Testis (tissue), 3 donors: ENCODE data around the gene LHX5. TPM values are rescaled to one million over a fixed set of nuclear protein-coding genes. Genes with fewer than 3 reads are reported as not detected.

Experiments
- DNase-seq: peaks from one replicate; pipeline ENCODE4 v3.0.0-alpha.2; 2019
- H3K27ac ChIP-seq, 2 donors: fragments of 200-600 bp; sonication (generic); one replicate each; pipeline ENCODE4 v1.5.1; 2019
- H3K27me3 ChIP-seq: fragments of 200-600 bp; sonication (generic); one replicate; pipeline ENCODE4 v1.5.1; 2019
- H3K36me3 ChIP-seq: fragments of 200-600 bp; sonication (generic); one replicate; pipeline ENCODE4 v1.5.1; 2017; ENCODE audit warnings: low read depth; ENCODE audit errors: missing control alignments
- H3K4me1 ChIP-seq: fragments of 200-600 bp; sonication (generic); one replicate; pipeline ENCODE4 v1.5.1; 2019
- H3K4me3 ChIP-seq, 2 donors: fragments of 200-600 bp; sonication (generic); one replicate each; pipeline ENCODE4 v1.5.1; 2017 to 2019
- H3K9me3 ChIP-seq: fragments of 200-600 bp; sonication (generic); one replicate; pipeline ENCODE4 v1.5.1; 2017
- POLR2A ChIP-seq: fragments of 450-650 bp; IDR thresholded peaks from one replicate; pipeline ENCODE4 v1.6.1; 2017; ENCODE audit warnings: antibody characterized with exemption, mild to moderate bottlenecking, moderate library complexity
- WGBS, 2 donors: methylation state at CpG; one replicate each; pipeline ENCODE4 v1.1.5; 2018; 5-methylcytosine and 5-hydroxymethylcytosine counted together
- intact Hi-C: fragments of 100-400 bp; cut with DNase I; formaldehyde crosslinking; loops from one replicate; pipeline ENCODE4 v1.15.1; 2023; ENCODE audit warnings: low total_unique reads
- polyA plus RNA-seq: library from polyadenylated mRNA; stranded (reverse); fragments of 350-450 nt; fragmentation: Illumina TruSeq; extraction: RNeasy Lipid Tissue Mini Kit (QIAGEN cat#74804); gene quantifications from one replicate; pipeline ENCODE4 v1.2.3, GENCODE V29; 2014; ENCODE audit warnings: low read depth, low replicate concordance; ENCODE audit not compliant: insufficient read depth
- total RNA-seq, 2 donors: library from RNA; depleted of rRNA; stranded (reverse); fragments of >200 nt; gene quantifications; one replicate each; pipeline ENCODE4 v1.2.3, GENCODE V29; 2016
- TF ChIP-seq, protein P1 (sequence below), 3 experiments: fragments of 450-650 bp in 2 of 3; fragments of 200-600 bp in 1 of 3; sonication (generic) in 1 of 3; IDR thresholded peaks; one replicate each; pipeline ENCODE4 v1.5.1; 2016 to 2019; ENCODE audit warnings: antibody characterized with exemption in 3 of 3, mild to moderate bottlenecking in 2 of 3, moderate library complexity in 1 of 3

LHX5 gene
- total and polyA plus RNA-seq, 3 donors from 2014 or later: 0.11 to 0.12 TPM; not detected in 1

DNA sequence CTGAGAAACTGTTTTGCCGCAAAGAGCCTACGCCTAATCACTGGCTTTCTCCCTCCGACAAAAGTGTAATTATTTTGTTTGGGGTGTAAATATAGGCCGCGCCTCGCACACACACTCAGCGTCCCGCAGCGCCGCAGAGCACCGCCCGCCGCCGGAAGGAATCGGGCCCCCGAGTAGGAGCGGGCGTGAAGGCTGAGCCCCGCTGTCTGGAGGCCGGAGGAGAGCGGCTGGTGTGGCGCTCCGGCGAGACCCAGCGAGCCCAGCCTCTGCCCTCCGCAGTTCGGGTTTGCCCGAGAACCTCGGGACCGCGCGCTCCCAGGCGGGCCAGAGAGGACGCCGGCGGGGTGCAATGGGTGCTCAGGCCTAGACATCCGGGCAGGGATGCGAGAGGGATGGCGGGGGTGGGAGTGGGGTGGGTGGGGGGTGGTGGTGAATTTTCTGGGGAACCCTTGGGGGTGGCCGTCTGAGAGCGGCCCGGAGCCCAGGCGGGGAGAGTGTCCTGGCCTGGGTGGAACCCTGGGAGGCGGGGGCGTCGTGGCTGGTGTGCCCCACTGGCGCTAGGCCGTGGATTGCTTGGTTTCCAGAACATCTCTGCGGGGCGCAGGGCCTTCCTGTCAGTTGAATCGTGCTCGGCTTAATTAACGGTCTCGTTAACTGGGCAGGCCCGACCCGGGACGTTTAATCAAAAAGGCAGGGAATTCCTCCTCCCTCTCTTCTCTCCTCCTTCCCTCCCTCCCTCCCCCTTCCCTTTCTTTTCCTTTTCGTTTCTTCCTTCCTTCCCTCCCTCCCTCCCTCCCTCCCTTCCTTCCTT, 4.7 kb upstream of the LHX5 start:
- Histone ChIP-seq H3K27ac (no peak overlapping the region), H3K4me1 (no peaks in the 10 kb centered on the region), H3K27me3 (no peaks in the 10 kb centered on the region), H3K36me3 (no peaks in the 10 kb centered on the region), H3K9me3 (no peaks in the 10 kb centered on the region), H3K4me3 (no peak overlapping the region)
- intact Hi-C loops: no loop called here
- no peak for DNase-seq
- TF ChIP-seq, protein P1, sequence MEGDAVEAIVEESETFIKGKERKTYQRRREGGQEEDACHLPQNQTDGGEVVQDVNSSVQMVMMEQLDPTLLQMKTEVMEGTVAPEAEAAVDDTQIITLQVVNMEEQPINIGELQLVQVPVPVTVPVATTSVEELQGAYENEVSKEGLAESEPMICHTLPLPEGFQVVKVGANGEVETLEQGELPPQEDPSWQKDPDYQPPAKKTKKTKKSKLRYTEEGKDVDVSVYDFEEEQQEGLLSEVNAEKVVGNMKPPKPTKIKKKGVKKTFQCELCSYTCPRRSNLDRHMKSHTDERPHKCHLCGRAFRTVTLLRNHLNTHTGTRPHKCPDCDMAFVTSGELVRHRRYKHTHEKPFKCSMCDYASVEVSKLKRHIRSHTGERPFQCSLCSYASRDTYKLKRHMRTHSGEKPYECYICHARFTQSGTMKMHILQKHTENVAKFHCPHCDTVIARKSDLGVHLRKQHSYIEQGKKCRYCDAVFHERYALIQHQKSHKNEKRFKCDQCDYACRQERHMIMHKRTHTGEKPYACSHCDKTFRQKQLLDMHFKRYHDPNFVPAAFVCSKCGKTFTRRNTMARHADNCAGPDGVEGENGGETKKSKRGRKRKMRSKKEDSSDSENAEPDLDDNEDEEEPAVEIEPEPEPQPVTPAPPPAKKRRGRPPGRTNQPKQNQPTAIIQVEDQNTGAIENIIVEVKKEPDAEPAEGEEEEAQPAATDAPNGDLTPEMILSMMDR (IDR thresholded peaks at IDR 0.05): no peak
- TF ChIP-seq POLR2A: no peak
- 1 to 2% methylated on average over 31 to 42 of the region's 58 CpGs for WGBS, 2 donors

- Histone ChIP-seq H3K4me3 (no peak overlapping the region), H3K36me3 (no peaks in the 10 kb centered on the region), H3K27ac (no peak overlapping the region), H3K9me3 (no peaks in the 10 kb centered on the region), H3K4me1 (no peaks in the 10 kb centered on the region), H3K27me3 (no peaks in the 10 kb centered on the region)
- intact Hi-C loops: no loop called here
- 2% methylated on average over 39 to 42 of the region's 50 CpGs for WGBS, 2 donors
- DNase-seq: no peak
- TF ChIP-seq POLR2A: no peak
- TF ChIP-seq, protein P1 (IDR thresholded peaks at IDR 0.05): no peak
These were observed 3.9 kb upstream of the LHX5 start for GRCh38 chr12:113475451-113476175.

GRCh38 chr12:113474635-113475436, 3.2 kb upstream of the LHX5 start:
- 9 to 13% methylated on average over 15 to 19 of the region's 19 CpGs for WGBS, 2 donors
- Histone ChIP-seq H3K4me3 (no peak overlapping the region), H3K27me3 (no peaks in the 10 kb centered on the region), H3K36me3 (no peaks in the 10 kb centered on the region), H3K4me1 (no peaks in the 10 kb centered on the region), H3K27ac (no peak overlapping the region), H3K9me3 (no peaks in the 10 kb centered on the region)
- intact Hi-C loops: no loop called here
- TF ChIP-seq, protein P1 (IDR thresholded peaks at IDR 0.05): no peak
- TF ChIP-seq POLR2A: no peak
- DNase-seq: no peak

GRCh38 chr12:113473942-113474341, 2.3 kb upstream of the LHX5 start:
- Histone ChIP-seq H3K27ac (no peak overlapping the region), H3K9me3 (no peaks in the 10 kb centered on the region), H3K4me3 (no peak overlapping the region), H3K27me3 (no peaks in the 10 kb centered on the region), H3K36me3 (no peaks in the 10 kb centered on the region), H3K4me1 (no peaks in the 10 kb centered on the region)
- no peak for DNase-seq
- WGBS, 2 donors: 13 to 22% methylated on average over 9 of the region's 9 CpGs
- no peak for TF ChIP-seq POLR2A
- intact Hi-C loops: no loop called here

DNA sequence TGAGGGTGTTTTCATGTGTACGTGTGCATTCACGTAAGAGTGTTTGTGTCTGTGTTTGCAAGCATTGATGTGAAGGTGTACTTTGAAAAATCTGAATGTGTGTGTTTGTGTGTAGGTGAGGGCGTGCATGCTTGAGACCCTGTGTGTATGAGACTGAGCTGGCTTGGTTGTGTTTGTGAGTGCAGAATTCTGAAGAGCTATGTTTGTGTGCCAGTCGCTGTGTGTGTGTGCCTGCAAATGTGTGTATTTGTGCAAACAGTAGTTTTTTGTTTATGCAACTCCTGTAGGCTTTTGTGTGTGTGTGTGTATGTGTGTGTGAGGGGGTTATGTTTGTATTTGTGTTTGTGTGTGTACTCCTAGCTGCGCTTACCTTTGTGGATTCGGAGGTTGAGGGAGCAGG, 1.7 kb upstream of the LHX5 start:
- no peak for DNase-seq
- intact Hi-C loops: no loop called here
- Histone ChIP-seq H3K9me3 (no peaks in the 10 kb centered on the region), H3K4me3 (no peak overlapping the region), H3K27me3 (no peaks in the 10 kb centered on the region), H3K27ac (no peak overlapping the region), H3K36me3 (no peaks in the 10 kb centered on the region), H3K4me1 (no peaks in the 10 kb centered on the region)
- TF ChIP-seq POLR2A: no peak
- TF ChIP-seq, protein P1 (IDR thresholded peaks at IDR 0.05): no peak
- 28 to 31% methylated on average over 6 of the region's 6 CpGs for WGBS, 2 donors
